Choroid plexus epithelial cell (primary cell): ENCODE results near the gene OR5K2.

Source experiments
- DNase-seq: peaks from one replicate; pipeline ENCODE4 v3.0.0-alpha.2; 2010; ENCODE audit warnings: low read depth
- H3K4me3 ChIP-seq: 2 replicates; pipeline ENCODE4 v1.5.1; 2011; ENCODE audit warnings: low read depth, mild to moderate bottlenecking, control low read depth, low read length, moderate library complexity
- CTCF ChIP-seq: conservative IDR thresholded peaks from 2 replicates; pipeline ENCODE4 v1.5.1; 2011; ENCODE audit warnings: low read depth, mild to moderate bottlenecking, control low read depth, inconsistent platforms, low read length, moderate library complexity

OR5K2 gene

GRCh38 chr3:98497381-98497780 is at the start of gene OR5K2:
TSS of gene OR5K2 (plus strand) at chr3:98497681. CDS start at chr3:98497681, 0 bp downstream.
- no peak within 1 kb of the TSS for H3K4me3 ChIP-seq
- no peak for TF ChIP-seq CTCF
- DNase-seq = no peak

GRCh38 chr3:98449606-98450193 is 47.8 kb upstream of the OR5K2 start:
- TF ChIP-seq CTCF = no peak
- DNase-seq = no peak

GRCh38 chr3:98450372-98450771 is 47.1 kb upstream of the OR5K2 start:
- no peak overlapping the region for H3K4me3 ChIP-seq
- no peak for DNase-seq
- TF ChIP-seq CTCF = no peak

More at GRCh38 chr3:98449606-98450193, 47.8 kb upstream of the OR5K2 start:
- no peak overlapping the region for H3K4me3 ChIP-seq

GRCh38 chr3:98453827-98454226 is 43.7 kb upstream of the OR5K2 start:
- TF ChIP-seq CTCF = no peak
- no peak for DNase-seq
- no peak overlapping the region for H3K4me3 ChIP-seq

GRCh38 chr3:98454929-98455328 is 42.6 kb upstream of the OR5K2 start:
- TF ChIP-seq CTCF = no peak
- DNase-seq = no peak
- no peak overlapping the region for H3K4me3 ChIP-seq

- TF ChIP-seq CTCF = no peak
- no peak overlapping the region for H3K4me3 ChIP-seq
- no peak for DNase-seq
Measured at GRCh38 chr3:98457543-98457942, 39.9 kb upstream of the OR5K2 start.

GRCh38 chr3:98460220-98460619 is 37.3 kb upstream of the OR5K2 start:
- no peak overlapping the region for H3K4me3 ChIP-seq
- TF ChIP-seq CTCF = no peak
- DNase-seq = no peak
